Measurements from ENCODE around the gene KCNMB1. TPM values are rescaled to one million over a fixed set of nuclear protein-coding genes. Genes with fewer than 3 reads are reported as not detected.

Gene KCNMB1
- total RNA-seq, 3 donors from 2014 or later (not counting 1 experiment from before 2014, with no cell fraction given), result 0.23 to 0.48 (median 0.35) TPM

GRCh38 chr5:170426786-170427185 lies 37.6 kb upstream of the KCNMB1 start:
- Histone ChIP-seq H3K36me3 (ENCODE audit: control insufficient read depth, insufficient read depth, low read length) (no peaks in the 10 kb centered on the region), H3K27ac (ENCODE audit: low read length) (no peak overlapping the region), H3K4me1 (ENCODE audit: control insufficient read depth, insufficient read depth, low read length) (no peaks in the 10 kb centered on the region), H3K4me3 (ENCODE audit: low read length) (no peak overlapping the region), H3K27me3 (ENCODE audit: control insufficient read depth, insufficient read depth, low read length) (no peaks in the 10 kb centered on the region), H3K9me3 (ENCODE audit: control insufficient read depth, insufficient read depth, low read length) (no peaks in the 10 kb centered on the region)
- H3K27me3 Mint-ChIP-seq (ENCODE audit: low read depth in 2 of 2), result peaks cover 15 to 19% of the 10 kb centered on the region in 2 donors
- H3K4me1 Mint-ChIP-seq, result no peaks in the 10 kb centered on the region
- WGBS (ENCODE audit: insufficient coverage), result 71% methylated on average over 6 of the region's 6 CpGs
- TF ChIP-seq CTCF (IDR thresholded peaks at IDR 0.05), result no peak
- H3K4me3 Mint-ChIP-seq, result no peak overlapping the region
- H3K9me3 Mint-ChIP-seq, result no peaks in the 10 kb centered on the region
- no peak for DNase-seq
- ATAC-seq, result no peak
- no peaks in the 10 kb centered on the region for H3K36me3 Mint-ChIP-seq
- no peak overlapping the region for H3K27ac Mint-ChIP-seq
- intact Hi-C loops (cut with micrococcal nuclease), result no loop called here

GRCh38 chr5:170426149-170426767 lies 37.1 kb upstream of the KCNMB1 start:
- H3K4me1 ChIP-seq (ENCODE audit: control insufficient read depth, insufficient read depth, low read length), result no peaks in the 10 kb centered on the region
- Mint-ChIP-seq H3K9me3 (no peaks in the 10 kb centered on the region), H3K27me3 (ENCODE audit: low read depth in 2 of 2) (peaks cover 15 to 21% of the 10 kb centered on the region in 2 donors), H3K27ac (no peak overlapping the region), H3K4me3 (no peak overlapping the region), H3K4me1 (no peaks in the 10 kb centered on the region), H3K36me3 (no peaks in the 10 kb centered on the region)
- DNase-seq (no peak), ATAC-seq (no peak)
- H3K27ac ChIP-seq (ENCODE audit: low read length), result no peak overlapping the region
- H3K36me3 ChIP-seq (ENCODE audit: control insufficient read depth, insufficient read depth, low read length), result no peaks in the 10 kb centered on the region
- 87% methylated on average over 3 of the region's 3 CpGs for WGBS (ENCODE audit: insufficient coverage)
- intact Hi-C loops (cut with micrococcal nuclease), result no loop called here
- H3K4me3 ChIP-seq (ENCODE audit: low read length), result no peak overlapping the region
- no peaks in the 10 kb centered on the region for H3K27me3 ChIP-seq (ENCODE audit: control insufficient read depth, insufficient read depth, low read length)
- H3K9me3 ChIP-seq (ENCODE audit: control insufficient read depth, insufficient read depth, low read length), result no peaks in the 10 kb centered on the region
- TF ChIP-seq CTCF (IDR thresholded peaks at IDR 0.05), result no peak

DNA sequence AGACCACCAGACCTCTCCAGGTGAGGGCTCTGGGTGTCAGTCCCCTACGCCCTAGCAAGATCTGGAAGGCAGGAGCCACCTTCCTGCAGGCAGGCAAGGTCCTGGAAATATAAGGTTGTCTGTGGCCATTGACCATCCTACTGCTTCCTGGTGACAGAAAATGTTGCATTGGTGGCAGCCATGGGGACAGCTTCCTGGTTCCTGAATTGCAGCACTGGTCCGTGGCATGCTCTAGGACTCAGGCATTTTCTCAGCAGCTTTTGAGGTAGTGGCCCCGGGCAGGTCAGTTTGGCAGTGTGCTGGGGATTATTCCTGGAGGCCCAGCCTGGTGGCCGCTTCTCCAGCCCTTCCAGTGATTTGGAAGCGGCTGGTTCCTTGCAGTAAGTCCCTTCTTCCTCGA lies 36.6 kb upstream of the KCNMB1 start:
- Mint-ChIP-seq H3K36me3 (no peaks in the 10 kb centered on the region), H3K4me1 (peaks cover 0 to 3% of the 10 kb centered on the region in 2 donors), H3K9me3 (no peaks in the 10 kb centered on the region), H3K27ac (no peak overlapping the region), H3K4me3 (no peak overlapping the region), H3K27me3 (ENCODE audit: low read depth in 2 of 2) (peaks cover 17 to 24% of the 10 kb centered on the region in 2 donors)
- H3K27me3 ChIP-seq (ENCODE audit: control insufficient read depth, insufficient read depth, low read length), result no peaks in the 10 kb centered on the region
- intact Hi-C loops (cut with micrococcal nuclease), result no loop called here
- DNase-seq, result no peak
- peaks cover 2% of the 10 kb centered on the region for H3K4me1 ChIP-seq (ENCODE audit: control insufficient read depth, insufficient read depth, low read length)
- H3K36me3 ChIP-seq (ENCODE audit: control insufficient read depth, insufficient read depth, low read length), result no peaks in the 10 kb centered on the region
- WGBS (ENCODE audit: insufficient coverage), result 86% methylated on average over 6 of the region's 6 CpGs
- H3K27ac ChIP-seq (ENCODE audit: low read length), result no peak overlapping the region
- no peak for ATAC-seq
- H3K9me3 ChIP-seq (ENCODE audit: control insufficient read depth, insufficient read depth, low read length), result no peaks in the 10 kb centered on the region
- no peak for TF ChIP-seq CTCF (IDR thresholded peaks at IDR 0.05)
- no peak overlapping the region for H3K4me3 ChIP-seq (ENCODE audit: low read length)

GRCh38 chr5:170424629-170425028 lies 35.5 kb upstream of the KCNMB1 start:
- H3K27ac ChIP-seq (ENCODE audit: low read length), result no peak overlapping the region
- intact Hi-C loops (cut with micrococcal nuclease), result no loop called here
- Mint-ChIP-seq H3K27me3 (ENCODE audit: low read depth in 2 of 2) (peaks cover 16 to 17% of the 10 kb centered on the region in 2 donors), H3K4me3 (no peak overlapping the region), H3K27ac (no peak overlapping the region), H3K4me1 (peaks cover 0 to 5% of the 10 kb centered on the region in 2 donors), H3K9me3 (no peaks in the 10 kb centered on the region), H3K36me3 (no peaks in the 10 kb centered on the region)
- H3K9me3 ChIP-seq (ENCODE audit: control insufficient read depth, insufficient read depth, low read length), result no peaks in the 10 kb centered on the region
- H3K4me3 ChIP-seq (ENCODE audit: low read length), result no peak overlapping the region
- ATAC-seq (no peak), DNase-seq (no peak)
- peaks cover 4% of the 10 kb centered on the region for H3K4me1 ChIP-seq (ENCODE audit: control insufficient read depth, insufficient read depth, low read length)
- no peaks in the 10 kb centered on the region for H3K36me3 ChIP-seq (ENCODE audit: control insufficient read depth, insufficient read depth, low read length)
- no peaks in the 10 kb centered on the region for H3K27me3 ChIP-seq (ENCODE audit: control insufficient read depth, insufficient read depth, low read length)
- WGBS (ENCODE audit: insufficient coverage), result 92% methylated on average over 4 of the region's 4 CpGs
- no peak for TF ChIP-seq CTCF (IDR thresholded peaks at IDR 0.05)
